ENCODE measurements around the gene ZNF804B.

The ZNF804B gene

DNA sequence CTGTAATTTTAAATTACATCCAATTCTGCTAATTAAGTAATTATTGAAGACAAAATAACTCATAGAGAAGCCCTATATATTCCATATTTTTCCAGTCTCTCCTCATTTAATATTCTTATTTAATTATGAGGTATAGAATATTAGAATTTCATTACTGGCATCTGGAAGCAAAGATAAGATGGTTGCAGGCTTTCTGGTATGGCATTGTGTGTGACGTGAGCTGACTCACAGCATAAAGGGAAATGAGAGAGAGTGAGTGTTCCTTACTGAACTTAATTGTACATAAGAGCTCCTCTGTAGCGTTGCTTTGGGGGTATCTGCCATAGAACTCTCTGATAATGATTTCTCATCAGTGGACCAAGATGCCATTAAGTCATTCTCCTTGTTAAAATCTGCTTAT, 163.4 kb downstream of the ZNF804B start:
- Histone ChIP-seq H3K27me3 (ENCODE audit: insufficient read depth, low read depth) (no peaks in the 10 kb centered on the region), H4K20me1 (ENCODE audit: insufficient read depth) (no peaks in the 10 kb centered on the region), H3K4me2 (no peak overlapping the region), H3K9ac (no peak overlapping the region), H3K4me1 (ENCODE audit: low read depth, poor library complexity, severe bottlenecking) (no peaks in the 10 kb centered on the region), H3K27ac (no peak overlapping the region), H3K79me2 (ENCODE audit: insufficient read depth, low read depth) (no peaks in the 10 kb centered on the region), H3K36me3 (ENCODE audit: insufficient read depth) (no peaks in the 10 kb centered on the region), H3K4me3 (IDR thresholded peaks at IDR 0.05; ENCODE audit: insufficient read depth, low read depth, low read length) (no peak overlapping the region), H2AFZ (ENCODE audit: low read depth) (no peak overlapping the region)
- TF ChIP-seq, protein P1, sequence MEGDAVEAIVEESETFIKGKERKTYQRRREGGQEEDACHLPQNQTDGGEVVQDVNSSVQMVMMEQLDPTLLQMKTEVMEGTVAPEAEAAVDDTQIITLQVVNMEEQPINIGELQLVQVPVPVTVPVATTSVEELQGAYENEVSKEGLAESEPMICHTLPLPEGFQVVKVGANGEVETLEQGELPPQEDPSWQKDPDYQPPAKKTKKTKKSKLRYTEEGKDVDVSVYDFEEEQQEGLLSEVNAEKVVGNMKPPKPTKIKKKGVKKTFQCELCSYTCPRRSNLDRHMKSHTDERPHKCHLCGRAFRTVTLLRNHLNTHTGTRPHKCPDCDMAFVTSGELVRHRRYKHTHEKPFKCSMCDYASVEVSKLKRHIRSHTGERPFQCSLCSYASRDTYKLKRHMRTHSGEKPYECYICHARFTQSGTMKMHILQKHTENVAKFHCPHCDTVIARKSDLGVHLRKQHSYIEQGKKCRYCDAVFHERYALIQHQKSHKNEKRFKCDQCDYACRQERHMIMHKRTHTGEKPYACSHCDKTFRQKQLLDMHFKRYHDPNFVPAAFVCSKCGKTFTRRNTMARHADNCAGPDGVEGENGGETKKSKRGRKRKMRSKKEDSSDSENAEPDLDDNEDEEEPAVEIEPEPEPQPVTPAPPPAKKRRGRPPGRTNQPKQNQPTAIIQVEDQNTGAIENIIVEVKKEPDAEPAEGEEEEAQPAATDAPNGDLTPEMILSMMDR (conservative IDR thresholded peaks at IDR 0.05; ENCODE audit: low read depth, low read length): no peak

- Histone ChIP-seq H3K4me3 (IDR thresholded peaks at IDR 0.05; ENCODE audit: insufficient read depth, low read depth, low read length) (no peak overlapping the region), H3K27me3 (ENCODE audit: insufficient read depth, low read depth) (no peaks in the 10 kb centered on the region), H4K20me1 (ENCODE audit: insufficient read depth) (no peaks in the 10 kb centered on the region), H3K4me2 (no peak overlapping the region), H2AFZ (ENCODE audit: low read depth) (no peak overlapping the region), H3K79me2 (ENCODE audit: insufficient read depth, low read depth) (no peaks in the 10 kb centered on the region), H3K4me1 (ENCODE audit: low read depth, poor library complexity, severe bottlenecking) (no peaks in the 10 kb centered on the region), H3K9ac (no peak overlapping the region), H3K27ac (no peak overlapping the region), H3K36me3 (ENCODE audit: insufficient read depth) (no peaks in the 10 kb centered on the region)
- TF ChIP-seq, protein P1 (conservative IDR thresholded peaks at IDR 0.05; ENCODE audit: low read depth, low read length): no peak
These were observed 168.8 kb downstream of the ZNF804B start for GRCh38 chr7:88928276-88928675.

DNA sequence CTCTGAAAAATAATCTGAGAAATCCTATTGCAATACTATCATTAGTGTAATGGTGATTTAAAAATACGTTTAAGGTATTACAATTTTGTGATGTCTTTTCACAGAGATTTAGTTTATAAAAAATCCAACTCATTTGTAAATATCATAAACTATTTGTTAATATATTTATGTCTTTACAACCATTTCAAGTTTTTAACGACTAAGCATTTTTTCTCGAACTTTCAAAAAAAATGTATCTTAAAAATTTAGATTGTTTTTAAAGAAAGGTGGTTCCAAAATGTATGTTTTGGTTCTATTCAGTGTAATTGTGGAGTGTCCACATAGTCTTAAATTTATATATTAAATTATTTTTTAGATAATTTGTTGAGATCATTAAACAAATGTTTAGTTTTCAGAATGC, 170.2 kb downstream of the ZNF804B start:
- Histone ChIP-seq H3K4me1 (ENCODE audit: low read depth, poor library complexity, severe bottlenecking) (no peaks in the 10 kb centered on the region), H4K20me1 (ENCODE audit: insufficient read depth) (no peaks in the 10 kb centered on the region), H2AFZ (ENCODE audit: low read depth) (no peak overlapping the region), H3K9ac (no peak overlapping the region), H3K4me2 (no peak overlapping the region), H3K27me3 (ENCODE audit: insufficient read depth, low read depth) (no peaks in the 10 kb centered on the region), H3K4me3 (IDR thresholded peaks at IDR 0.05; ENCODE audit: insufficient read depth, low read depth, low read length) (no peak overlapping the region), H3K36me3 (ENCODE audit: insufficient read depth) (no peaks in the 10 kb centered on the region), H3K79me2 (ENCODE audit: insufficient read depth, low read depth) (no peaks in the 10 kb centered on the region), H3K27ac (no peak overlapping the region)
- TF ChIP-seq, protein P1 (conservative IDR thresholded peaks at IDR 0.05; ENCODE audit: low read depth, low read length): no peak

DNA sequence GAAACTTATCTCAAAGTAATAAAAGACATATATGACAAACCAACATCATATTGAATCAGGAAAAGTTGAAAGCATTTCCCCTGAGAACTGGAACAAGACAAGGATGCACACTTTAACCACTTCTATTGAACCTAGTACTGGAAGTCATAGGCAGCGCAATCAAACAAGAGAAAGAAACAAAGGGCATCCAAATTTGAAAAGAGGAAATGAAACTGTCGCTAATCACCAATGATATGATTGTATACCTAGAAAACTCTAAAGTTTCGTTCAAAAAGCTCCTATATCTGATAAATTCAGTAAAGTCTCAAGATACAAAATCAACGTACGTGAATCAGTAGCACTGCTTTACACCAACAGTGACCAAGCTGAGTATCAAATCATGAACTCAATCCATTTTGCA, 173.8 kb downstream of the ZNF804B start:
- Histone ChIP-seq H3K27ac (no peak overlapping the region), H4K20me1 (ENCODE audit: insufficient read depth) (no peaks in the 10 kb centered on the region), H3K4me2 (no peak overlapping the region), H3K27me3 (ENCODE audit: insufficient read depth, low read depth) (no peaks in the 10 kb centered on the region), H3K36me3 (ENCODE audit: insufficient read depth) (no peaks in the 10 kb centered on the region), H3K4me3 (IDR thresholded peaks at IDR 0.05; ENCODE audit: insufficient read depth, low read depth, low read length) (no peak overlapping the region), H3K9ac (no peak overlapping the region), H3K4me1 (ENCODE audit: low read depth, poor library complexity, severe bottlenecking) (no peaks in the 10 kb centered on the region), H2AFZ (ENCODE audit: low read depth) (no peak overlapping the region), H3K79me2 (ENCODE audit: insufficient read depth, low read depth) (no peaks in the 10 kb centered on the region)
- TF ChIP-seq, protein P1 (conservative IDR thresholded peaks at IDR 0.05; ENCODE audit: low read depth, low read length): no peak
